OCI-LY1 (cell line): ENCODE data around the gene ZNF180.
"Not testable (repeated sequence)": the region's sequence is repeated elsewhere in the genome, so short reads cannot be mapped to it uniquely, and the experiment has no call there.

Source experiments
- H2AFZ ChIP-seq: fragments of 200-600 bp; sonication (generic), shearing (Covaris generic); 2 replicates; pipeline ENCODE4 v1.6.0; 2014; ENCODE audit warnings: antibody characterized with exemption, mild to moderate bottlenecking, low read length
- H3F3A ChIP-seq: fragments of 200-600 bp; sonication (generic), shearing (Covaris generic); 2 replicates; pipeline ENCODE4 v1.6.0; 2014; ENCODE audit warnings: mild to moderate bottlenecking, antibody characterized with exemption, low read length, moderate library complexity; ENCODE audit not compliant: insufficient read depth
- H3K27ac ChIP-seq: fragments of 200-600 bp; sonication (generic); 2 replicates; pipeline ENCODE4 v1.5.1; 2014; ENCODE audit warnings: low read length, mixed run types, mild to moderate bottlenecking, low read depth; ENCODE audit not compliant: poor library complexity, severe bottlenecking
- H3K27me3 ChIP-seq: fragments of 200-600 bp; sonication (generic); 2 replicates; pipeline ENCODE4 v1.6.0; 2014; ENCODE audit warnings: antibody characterized with exemption, mild to moderate bottlenecking, low read length, moderate library complexity; ENCODE audit not compliant: insufficient read depth
- H3K36me3 ChIP-seq: fragments of 200-600 bp; sonication (generic); 2 replicates; pipeline ENCODE4 v1.6.1; 2014; ENCODE audit warnings: mild to moderate bottlenecking, antibody characterized with exemption, low read length, moderate library complexity, mixed read lengths; ENCODE audit not compliant: insufficient read depth
- H3K4me1 ChIP-seq: fragments of 200-600 bp; sonication (generic); 2 replicates; pipeline ENCODE4 v1.5.1; 2014; ENCODE audit warnings: mild to moderate bottlenecking, low read length, moderate library complexity; ENCODE audit not compliant: insufficient read depth, severe bottlenecking
- H3K4me2 ChIP-seq: fragments of 200-600 bp; sonication (generic), shearing (Covaris generic); 2 replicates; pipeline ENCODE4 v1.6.1; 2014; ENCODE audit warnings: low read length
- H3K4me3 ChIP-seq: fragments of 200-600 bp; sonication (generic); 2 replicates; pipeline ENCODE4 v1.5.1; 2014; ENCODE audit warnings: low read length, low read depth, mild to moderate bottlenecking, mixed read lengths; ENCODE audit not compliant: poor library complexity, severe bottlenecking
- H3K79me2 ChIP-seq: fragments of 200-600 bp; shearing (Covaris generic); 2 replicates; pipeline ENCODE4 v1.6.1; 2016; ENCODE audit warnings: mixed run types, low read length, mixed read lengths; ENCODE audit not compliant: insufficient read depth
- H3K9ac ChIP-seq: fragments of 200-600 bp; sonication (generic), shearing (Covaris generic); 2 replicates; pipeline ENCODE4 v1.6.1; 2014; ENCODE audit warnings: mild to moderate bottlenecking, low read length, mixed read lengths
- H3K9me2 ChIP-seq: fragments of 200-600 bp; sonication (generic), shearing (Covaris generic); 2 replicates; pipeline ENCODE4 v1.6.1; 2014; ENCODE audit warnings: low read depth, mild to moderate bottlenecking, low read length, mixed read lengths
- H3K9me3 ChIP-seq: fragments of 200-600 bp; shearing (Covaris generic); 2 replicates; pipeline ENCODE4 v1.6.1; 2014; ENCODE audit warnings: low read length, mixed read lengths
- H4K20me1 ChIP-seq: fragments of 200-600 bp; sonication (generic), shearing (Covaris generic); 2 replicates; pipeline ENCODE4 v1.6.0; 2016; ENCODE audit warnings: mild to moderate bottlenecking, low read length; ENCODE audit not compliant: insufficient read depth
- CTCF ChIP-seq: fragments of 200-600 bp; sonication (generic), shearing (Covaris generic); IDR thresholded peaks from 2 replicates; pipeline ENCODE4 v1.5.1; 2017; ENCODE audit warnings: mild to moderate bottlenecking, antibody characterized with exemption, low read length, moderate library complexity, mixed read lengths
- EZH2 ChIP-seq: fragments of 200-600 bp; sonication (generic), shearing (Covaris generic); IDR thresholded peaks from 2 replicates; pipeline ENCODE4 v1.8.0; 2017; ENCODE audit warnings: borderline replicate concordance, mixed run types, mild to moderate bottlenecking, antibody characterized with exemption, low read length, moderate library complexity, mixed read lengths

The ZNF180 gene

GRCh38 chr19:44539991-44540390, 39.7 kb upstream of the ZNF180 start:
- Histone ChIP-seq H3K4me3 (no peak overlapping the region), H3K9me3 (no peaks in the 10 kb centered on the region), H2AFZ (no peak overlapping the region), H3K4me2 (no peak overlapping the region), H3K79me2 (no peaks in the 10 kb centered on the region), H3K4me1 (no peaks in the 10 kb centered on the region), H3K9ac (no peak overlapping the region), H3K27ac (no peak overlapping the region), H3F3A (no peaks in the 10 kb centered on the region), H3K36me3 (no peaks in the 10 kb centered on the region), H3K27me3 (no peaks in the 10 kb centered on the region), H4K20me1 (no peaks in the 10 kb centered on the region), H3K9me2 (no peaks in the 10 kb centered on the region)
- no peak for TF ChIP-seq CTCF
- no peak for TF ChIP-seq EZH2

GRCh38 chr19:44539236-44539826, 39.0 kb upstream of the ZNF180 start:
- no peaks in the 10 kb centered on the region for H3K4me1 ChIP-seq
- H3K9me2 ChIP-seq, result no peaks in the 10 kb centered on the region
- no peaks in the 10 kb centered on the region for H3K27me3 ChIP-seq
- no peak overlapping the region for H3K9ac ChIP-seq
- no peaks in the 10 kb centered on the region for H3F3A ChIP-seq
- H3K27ac ChIP-seq, result no peak overlapping the region
- H3K79me2 ChIP-seq, result no peaks in the 10 kb centered on the region
- H2AFZ ChIP-seq, result no peak overlapping the region
- no peaks in the 10 kb centered on the region for H3K9me3 ChIP-seq
- TF ChIP-seq CTCF (no peak), EZH2 (no peak)
- H3K4me3 ChIP-seq, result no peak overlapping the region
- no peaks in the 10 kb centered on the region for H4K20me1 ChIP-seq
- H3K36me3 ChIP-seq, result no peaks in the 10 kb centered on the region
- no peak overlapping the region for H3K4me2 ChIP-seq

- not testable (repeated sequence) for H3K36me3 ChIP-seq, H3K4me1 ChIP-seq, H3K9me3 ChIP-seq, H3K9me2 ChIP-seq, H3F3A ChIP-seq, H2AFZ ChIP-seq, H3K4me2 ChIP-seq, H3K27ac ChIP-seq, H3K4me3 ChIP-seq, H3K9ac ChIP-seq, H4K20me1 ChIP-seq, H3K79me2 ChIP-seq, H3K27me3 ChIP-seq
These were observed 35.0 kb upstream of the ZNF180 start for GRCh38 chr19:44535361-44535760.

GRCh38 chr19:44532819-44533218, 32.5 kb upstream of the ZNF180 start:
- no peaks in the 10 kb centered on the region for H3F3A ChIP-seq
- no peak overlapping the region for H3K27ac ChIP-seq
- H3K4me3 ChIP-seq, result no peak overlapping the region
- H2AFZ ChIP-seq, result no peak overlapping the region
- no peak overlapping the region for H3K9ac ChIP-seq
- no peak overlapping the region for H3K4me2 ChIP-seq
- H3K9me2 ChIP-seq, result no peaks in the 10 kb centered on the region
- TF ChIP-seq CTCF (no peak), EZH2 (no peak)
- H3K27me3 ChIP-seq, result no peaks in the 10 kb centered on the region
- H3K9me3 ChIP-seq, result no peaks in the 10 kb centered on the region
- no peaks in the 10 kb centered on the region for H3K79me2 ChIP-seq
- no peaks in the 10 kb centered on the region for H3K36me3 ChIP-seq
- no peaks in the 10 kb centered on the region for H4K20me1 ChIP-seq
- no peaks in the 10 kb centered on the region for H3K4me1 ChIP-seq
